ENCODE results near the gene SENP1. TPM values are rescaled to one million over a fixed set of nuclear protein-coding genes. Genes with fewer than 3 reads are reported as not detected.

SENP1 gene
- total and polyA plus RNA-seq, 9 donors, result 6.2 to 28.9 (median 19.7) TPM

- no peaks in the 10 kb centered on the region for H3K4me1 ChIP-seq (ENCODE audit: insufficient read depth)
- H3K9me3 ChIP-seq, result no peaks in the 10 kb centered on the region
- 94 to 99% (median 96%) methylated on average over 4 of the region's 4 CpGs for WGBS, 3 donors
- no peaks in the 10 kb centered on the region for H3K36me3 ChIP-seq
- no peak overlapping the region for H3K4me3 ChIP-seq
- no peak for DNase-seq
- intact Hi-C loops (cut with DNase I), result no loop called here
- TF ChIP-seq CTCF (IDR thresholded peaks at IDR 0.05), result no peak
- H3K27ac ChIP-seq, result no peak overlapping the region
- H3K27me3 ChIP-seq, result no peaks in the 10 kb centered on the region
Observed at GRCh38 chr12:48070731-48071130, 35.1 kb downstream of the SENP1 start.

GRCh38 chr12:48070033-48070432 lies 35.8 kb downstream of the SENP1 start:
- H3K9me3 ChIP-seq, result no peaks in the 10 kb centered on the region
- H3K27me3 ChIP-seq, result no peaks in the 10 kb centered on the region
- intact Hi-C loops (cut with DNase I), result no loop called here
- TF ChIP-seq POLR2A (IDR thresholded peaks at IDR 0.05) (no peak), EP300 (IDR thresholded peaks at IDR 0.05) (no peak), CTCF (IDR thresholded peaks at IDR 0.05) (no peak)
- 94 to 100% (median 98%) methylated on average over 1 of the region's 1 CpG for WGBS, 3 donors
- DNase-seq, result no peak
- H3K36me3 ChIP-seq, result no peaks in the 10 kb centered on the region
- no peak overlapping the region for H3K4me3 ChIP-seq
- H3K27ac ChIP-seq, result no peak overlapping the region
- H3K4me1 ChIP-seq (ENCODE audit: insufficient read depth), result no peaks in the 10 kb centered on the region

GRCh38 chr12:48069241-48069640 lies 36.6 kb downstream of the SENP1 start:
- no peaks in the 10 kb centered on the region for H3K9me3 ChIP-seq
- no peak for DNase-seq
- intact Hi-C loops (cut with DNase I), result no loop called here
- no peaks in the 10 kb centered on the region for H3K36me3 ChIP-seq
- no peaks in the 10 kb centered on the region for H3K4me1 ChIP-seq (ENCODE audit: insufficient read depth)
- no peak overlapping the region for H3K27ac ChIP-seq
- no peak overlapping the region for H3K4me3 ChIP-seq
- WGBS, 3 donors, result 88 to 96% (median 96%) methylated on average over 1 of the region's 1 CpG
- TF ChIP-seq CTCF (IDR thresholded peaks at IDR 0.05) (no peak), EP300 (IDR thresholded peaks at IDR 0.05) (no peak), POLR2A (IDR thresholded peaks at IDR 0.05) (no peak)
- no peaks in the 10 kb centered on the region for H3K27me3 ChIP-seq

GRCh38 chr12:48068457-48068856 lies 37.4 kb downstream of the SENP1 start:
- 69 to 74% (median 71%) methylated on average over 2 of the region's 2 CpGs for WGBS, 3 donors
- H3K27me3 ChIP-seq, result no peaks in the 10 kb centered on the region
- TF ChIP-seq CTCF (IDR thresholded peaks at IDR 0.05), result no peak
- TF ChIP-seq POLR2A (IDR thresholded peaks at IDR 0.05), result no peak
- no peak for TF ChIP-seq EP300 (IDR thresholded peaks at IDR 0.05)
- DNase-seq, result no peak
- H3K4me3 ChIP-seq, result no peak overlapping the region
- H3K27ac ChIP-seq, result no peak overlapping the region
- H3K4me1 ChIP-seq (ENCODE audit: insufficient read depth), result no peaks in the 10 kb centered on the region
- H3K36me3 ChIP-seq, result no peaks in the 10 kb centered on the region
- intact Hi-C loops (cut with DNase I), result no loop called here
- H3K9me3 ChIP-seq, result no peaks in the 10 kb centered on the region

Measured in ovary (tissue), 9 donors.